ENCODE data around the gene MARCHF4.
A peak's percentile ranks its signal among the peaks of the same experiment; 100 is the strongest.

Gene MARCHF4

DNA sequence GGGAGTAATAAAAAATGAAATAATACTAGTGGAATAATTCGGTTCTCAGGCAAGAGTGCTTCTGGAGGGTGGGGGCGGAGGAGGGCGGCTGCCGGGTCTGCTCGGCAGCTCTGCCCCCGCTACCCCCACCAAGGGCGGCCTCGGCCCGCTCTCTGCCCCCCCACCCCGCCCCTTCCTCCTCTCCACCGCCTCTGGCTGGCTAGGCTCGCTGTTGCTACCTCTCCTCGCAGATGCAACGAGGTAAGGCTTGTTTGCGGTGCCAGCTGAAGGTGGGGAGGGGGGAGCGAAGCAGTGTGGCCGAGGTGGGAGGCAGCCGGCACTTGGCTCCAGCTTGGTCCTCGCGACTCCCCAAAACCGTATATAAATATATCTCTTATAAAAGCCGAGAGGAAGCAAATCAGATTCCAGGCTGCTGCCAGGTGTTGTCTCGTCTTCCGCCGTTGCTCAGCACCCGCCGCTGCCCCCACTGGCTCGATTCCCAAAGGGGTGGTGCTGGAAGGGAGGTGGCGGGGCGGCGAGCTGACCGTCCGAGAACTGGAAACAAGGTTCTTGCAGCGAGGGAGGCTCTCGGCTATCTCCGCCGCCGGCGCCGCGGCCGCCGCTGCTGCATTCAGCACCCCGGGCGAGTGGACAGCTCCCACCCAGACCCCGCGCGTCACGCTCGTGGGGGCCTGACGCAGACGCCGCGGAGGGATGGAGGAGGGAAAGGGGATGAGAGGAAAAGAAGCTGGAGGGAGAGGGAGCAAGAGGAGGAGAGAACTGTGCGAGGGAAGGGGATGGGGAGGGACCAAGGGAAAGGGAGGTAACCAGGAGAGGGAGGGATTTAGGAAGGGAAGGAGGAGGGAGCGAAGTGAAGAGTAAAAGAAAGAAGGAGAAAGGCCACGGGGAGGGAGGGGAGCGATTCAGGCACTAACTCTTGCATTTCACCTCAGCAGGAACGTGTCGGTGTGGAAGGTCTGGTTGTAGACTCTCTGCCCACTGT lies at the start of gene MARCHF4:
Gene MARCHF4 (minus strand): TSS at position 763 of the 982 bp plus-strand sequence. CDS start 2,223 bp downstream, outside the sequence.
- TF ChIP-seq, protein P1, sequence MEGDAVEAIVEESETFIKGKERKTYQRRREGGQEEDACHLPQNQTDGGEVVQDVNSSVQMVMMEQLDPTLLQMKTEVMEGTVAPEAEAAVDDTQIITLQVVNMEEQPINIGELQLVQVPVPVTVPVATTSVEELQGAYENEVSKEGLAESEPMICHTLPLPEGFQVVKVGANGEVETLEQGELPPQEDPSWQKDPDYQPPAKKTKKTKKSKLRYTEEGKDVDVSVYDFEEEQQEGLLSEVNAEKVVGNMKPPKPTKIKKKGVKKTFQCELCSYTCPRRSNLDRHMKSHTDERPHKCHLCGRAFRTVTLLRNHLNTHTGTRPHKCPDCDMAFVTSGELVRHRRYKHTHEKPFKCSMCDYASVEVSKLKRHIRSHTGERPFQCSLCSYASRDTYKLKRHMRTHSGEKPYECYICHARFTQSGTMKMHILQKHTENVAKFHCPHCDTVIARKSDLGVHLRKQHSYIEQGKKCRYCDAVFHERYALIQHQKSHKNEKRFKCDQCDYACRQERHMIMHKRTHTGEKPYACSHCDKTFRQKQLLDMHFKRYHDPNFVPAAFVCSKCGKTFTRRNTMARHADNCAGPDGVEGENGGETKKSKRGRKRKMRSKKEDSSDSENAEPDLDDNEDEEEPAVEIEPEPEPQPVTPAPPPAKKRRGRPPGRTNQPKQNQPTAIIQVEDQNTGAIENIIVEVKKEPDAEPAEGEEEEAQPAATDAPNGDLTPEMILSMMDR (IDR thresholded peaks at IDR 0.05), result no peak
- Histone ChIP-seq H3K4me3 (peak within 1 kb of the TSS; percentile 59), H3K27ac (no peak within 1 kb of the TSS)
- no peak for DNase-seq (ENCODE audit: low spot score)

GRCh38 chr2:216420367-216421101 lies 48.3 kb upstream of the MARCHF4 start:
- no peak for DNase-seq (ENCODE audit: low spot score)
- TF ChIP-seq, protein P1 (IDR thresholded peaks at IDR 0.05), result no peak
- Histone ChIP-seq H3K4me3 (no peak overlapping the region), H3K27ac (no peak overlapping the region)

GRCh38 chr2:216418981-216419380 lies 46.7 kb upstream of the MARCHF4 start:
- H3K4me3 ChIP-seq, result no peak overlapping the region
- TF ChIP-seq, protein P1 (IDR thresholded peaks at IDR 0.05), result no peak
- no peak overlapping the region for H3K27ac ChIP-seq
- no peak for DNase-seq (ENCODE audit: low spot score)

GRCh38 chr2:216416571-216417307 lies 44.5 kb upstream of the MARCHF4 start:
- no peak overlapping the region for H3K27ac ChIP-seq
- TF ChIP-seq, protein P1 (IDR thresholded peaks at IDR 0.05), result no peak
- DNase-seq (ENCODE audit: low spot score), result no peak
- H3K4me3 ChIP-seq, result no peak overlapping the region

GRCh38 chr2:216415541-216415940 lies 43.3 kb upstream of the MARCHF4 start:
- TF ChIP-seq, protein P1 (IDR thresholded peaks at IDR 0.05), result no peak
- DNase-seq (ENCODE audit: low spot score), result no peak
- Histone ChIP-seq H3K27ac (no peak overlapping the region), H3K4me3 (no peak overlapping the region)

DNA sequence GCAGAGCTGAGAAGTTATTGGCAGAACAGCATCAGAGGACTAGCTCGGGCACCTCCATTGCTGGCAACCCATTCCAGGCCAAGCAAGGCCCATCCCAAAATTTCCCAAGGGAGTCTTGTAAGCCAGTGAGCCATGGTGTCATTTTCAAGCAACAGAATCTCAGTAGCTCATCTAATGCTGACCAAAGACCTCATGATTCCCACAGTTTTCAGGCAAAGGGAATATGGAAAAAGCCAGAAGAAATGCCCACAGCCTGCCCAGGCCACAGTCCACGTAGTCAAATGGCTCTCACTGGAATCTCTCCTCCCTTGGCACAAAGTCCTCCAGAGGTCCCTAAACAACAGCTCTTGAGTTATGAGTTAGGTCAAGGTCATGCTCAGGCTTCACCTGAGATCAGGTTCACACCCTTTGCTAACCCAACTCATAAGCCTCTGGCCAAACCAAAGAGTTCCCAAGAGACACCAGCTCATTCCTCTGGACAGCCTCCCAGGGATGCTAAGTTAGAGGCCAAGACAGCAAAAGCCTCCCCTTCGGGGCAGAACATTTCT lies 42.6 kb upstream of the MARCHF4 start:
- DNase-seq (ENCODE audit: low spot score), result no peak
- no peak overlapping the region for H3K4me3 ChIP-seq
- TF ChIP-seq, protein P1 (IDR thresholded peaks at IDR 0.05), result no peak
- no peak overlapping the region for H3K27ac ChIP-seq
